Ishikawa (cell line): ENCODE measurements around the gene PDE2A.

Source experiments
- CEBPB ChIP-seq: IDR thresholded peaks from 2 replicates; pipeline ENCODE4 v1.6.1; 2012
- CREB1 ChIP-seq: IDR thresholded peaks from 2 replicates; pipeline ENCODE4 v1.6.1; 2012; ENCODE audit warnings: low read depth
- EP300 ChIP-seq: IDR thresholded peaks from 2 replicates; pipeline ENCODE4 v1.6.1; 2012; ENCODE audit warnings: borderline replicate concordance
- FOXM1 ChIP-seq: IDR thresholded peaks from 2 replicates; pipeline ENCODE4 v1.6.1; 2012; ENCODE audit warnings: low read depth, borderline replicate concordance
- MAX ChIP-seq: IDR thresholded peaks from 2 replicates; pipeline ENCODE4 v1.6.1; 2012
- RAD21 ChIP-seq: IDR thresholded peaks from 2 replicates; pipeline ENCODE4 v1.6.1; 2012; ENCODE audit warnings: low read depth
- REST ChIP-seq: IDR thresholded peaks from 2 replicates; pipeline ENCODE4 v1.6.1; 2012; ENCODE audit warnings: low read depth, mild to moderate bottlenecking
- TCF12 ChIP-seq: IDR thresholded peaks from 2 replicates; pipeline ENCODE4 v1.6.1; 2012; ENCODE audit warnings: low read depth
- USF1 ChIP-seq: IDR thresholded peaks from 2 replicates; pipeline ENCODE4 v1.6.1; 2012
- YY1 ChIP-seq: IDR thresholded peaks from 2 replicates; pipeline ENCODE4 v1.6.1; 2012; ENCODE audit warnings: low read depth

GRCh38 chr11:72657411-72658100 lies 16.7 kb downstream of the PDE2A start:
- no peak for TF ChIP-seq EP300
- TF ChIP-seq YY1 = no peak
- no peak for TF ChIP-seq USF1
- TF ChIP-seq TCF12 = no peak
- TF ChIP-seq CEBPB = no peak
- no peak for TF ChIP-seq CREB1
- TF ChIP-seq RAD21 = no peak
- no peak for TF ChIP-seq MAX
- TF ChIP-seq FOXM1 = no peak
- TF ChIP-seq REST = no peak
